Ishikawa (cell line): ENCODE measurements around the gene FRMPD4.
A peak's percentile ranks its signal among the peaks of the same experiment; 100 is the strongest.

Experiments
- EP300 ChIP-seq: IDR thresholded peaks from 2 replicates; pipeline ENCODE4 v1.6.1; 2012; ENCODE audit warnings: borderline replicate concordance
- FOXM1 ChIP-seq: IDR thresholded peaks from 2 replicates; pipeline ENCODE4 v1.6.1; 2012; ENCODE audit warnings: low read depth, borderline replicate concordance
- TAF1 ChIP-seq: IDR thresholded peaks from 2 replicates; pipeline ENCODE4 v1.6.1; 2012; ENCODE audit warnings: low read depth, mild to moderate bottlenecking
- TCF12 ChIP-seq: IDR thresholded peaks from 2 replicates; pipeline ENCODE4 v1.6.1; 2012; ENCODE audit warnings: low read depth
- YY1 ChIP-seq: IDR thresholded peaks from 2 replicates; pipeline ENCODE4 v1.6.1; 2012; ENCODE audit warnings: low read depth
- TF ChIP-seq, protein P1 (sequence below): IDR thresholded peaks from 2 replicates; pipeline ENCODE4 v1.6.1; 2012; ENCODE audit warnings: low read depth, mild to moderate bottlenecking
- TF ChIP-seq, protein P2 (sequence below): IDR thresholded peaks from 2 replicates; pipeline ENCODE4 v1.6.1; 2012

DNA sequence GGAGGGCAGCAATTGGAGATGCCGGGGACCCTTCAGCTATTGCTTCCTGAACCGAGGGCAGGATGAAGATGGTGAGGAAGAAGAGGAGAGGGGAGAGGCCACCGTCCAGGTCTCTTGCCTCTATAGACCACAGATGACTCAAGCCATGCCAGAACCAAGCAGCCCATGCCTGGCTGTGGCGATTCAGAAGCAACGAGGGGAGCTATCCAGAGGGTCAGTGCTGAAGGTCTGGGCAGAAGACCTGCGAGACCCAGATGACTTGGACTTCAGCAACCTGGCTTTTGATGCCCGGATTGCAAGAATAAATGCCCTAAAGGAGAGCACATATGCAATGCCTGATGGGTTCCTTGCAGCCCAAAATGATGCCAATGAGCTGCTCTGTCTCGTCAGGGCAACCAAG is 582.8 kb downstream of the FRMPD4 start:
- no peak for TF ChIP-seq FOXM1
- TF ChIP-seq YY1, result no peak
- TF ChIP-seq, protein P1, sequence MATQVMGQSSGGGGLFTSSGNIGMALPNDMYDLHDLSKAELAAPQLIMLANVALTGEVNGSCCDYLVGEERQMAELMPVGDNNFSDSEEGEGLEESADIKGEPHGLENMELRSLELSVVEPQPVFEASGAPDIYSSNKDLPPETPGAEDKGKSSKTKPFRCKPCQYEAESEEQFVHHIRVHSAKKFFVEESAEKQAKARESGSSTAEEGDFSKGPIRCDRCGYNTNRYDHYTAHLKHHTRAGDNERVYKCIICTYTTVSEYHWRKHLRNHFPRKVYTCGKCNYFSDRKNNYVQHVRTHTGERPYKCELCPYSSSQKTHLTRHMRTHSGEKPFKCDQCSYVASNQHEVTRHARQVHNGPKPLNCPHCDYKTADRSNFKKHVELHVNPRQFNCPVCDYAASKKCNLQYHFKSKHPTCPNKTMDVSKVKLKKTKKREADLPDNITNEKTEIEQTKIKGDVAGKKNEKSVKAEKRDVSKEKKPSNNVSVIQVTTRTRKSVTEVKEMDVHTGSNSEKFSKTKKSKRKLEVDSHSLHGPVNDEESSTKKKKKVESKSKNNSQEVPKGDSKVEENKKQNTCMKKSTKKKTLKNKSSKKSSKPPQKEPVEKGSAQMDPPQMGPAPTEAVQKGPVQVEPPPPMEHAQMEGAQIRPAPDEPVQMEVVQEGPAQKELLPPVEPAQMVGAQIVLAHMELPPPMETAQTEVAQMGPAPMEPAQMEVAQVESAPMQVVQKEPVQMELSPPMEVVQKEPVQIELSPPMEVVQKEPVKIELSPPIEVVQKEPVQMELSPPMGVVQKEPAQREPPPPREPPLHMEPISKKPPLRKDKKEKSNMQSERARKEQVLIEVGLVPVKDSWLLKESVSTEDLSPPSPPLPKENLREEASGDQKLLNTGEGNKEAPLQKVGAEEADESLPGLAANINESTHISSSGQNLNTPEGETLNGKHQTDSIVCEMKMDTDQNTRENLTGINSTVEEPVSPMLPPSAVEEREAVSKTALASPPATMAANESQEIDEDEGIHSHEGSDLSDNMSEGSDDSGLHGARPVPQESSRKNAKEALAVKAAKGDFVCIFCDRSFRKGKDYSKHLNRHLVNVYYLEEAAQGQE, result peak; percentile 84
- TF ChIP-seq EP300, result no peak
- TF ChIP-seq, protein P2, sequence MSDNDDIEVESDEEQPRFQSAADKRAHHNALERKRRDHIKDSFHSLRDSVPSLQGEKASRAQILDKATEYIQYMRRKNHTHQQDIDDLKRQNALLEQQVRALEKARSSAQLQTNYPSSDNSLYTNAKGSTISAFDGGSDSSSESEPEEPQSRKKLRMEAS, result no peak
- TF ChIP-seq TAF1, result no peak
- TF ChIP-seq TCF12, result no peak
